NCI-H226 (cell line): ENCODE results near the gene LCE6A.

Experiments
- DNase-seq: peaks from one replicate; pipeline ENCODE4 v3.0.0-alpha.2; 2015

Gene LCE6A, protein sequence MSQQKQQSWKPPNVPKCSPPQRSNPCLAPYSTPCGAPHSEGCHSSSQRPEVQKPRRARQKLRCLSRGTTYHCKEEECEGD

DNA sequence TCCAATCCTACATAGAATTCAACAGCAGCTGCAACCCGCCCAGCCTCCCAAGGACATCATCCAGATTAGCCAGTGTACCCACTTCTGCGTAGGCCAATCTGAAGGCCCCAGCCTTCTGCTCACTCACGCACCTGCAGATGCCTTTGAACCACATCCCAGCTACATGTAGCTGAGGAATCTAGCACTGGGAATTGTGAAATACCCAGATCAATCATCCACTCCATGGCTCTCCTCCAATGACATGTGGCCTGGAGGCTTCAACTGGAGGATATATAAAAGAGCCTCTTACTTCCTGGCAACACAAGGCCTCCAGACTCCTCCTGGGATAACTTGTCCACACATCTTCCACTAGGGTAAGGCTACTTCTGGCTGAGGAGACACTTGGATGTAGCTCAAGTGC lies at the start of gene LCE6A:
Gene LCE6A, plus strand, starts transcription at position 301 of the 400 bp plus-strand sequence. CDS start 665 bp downstream, outside the sequence.
- DNase-seq, result no peak

DNA sequence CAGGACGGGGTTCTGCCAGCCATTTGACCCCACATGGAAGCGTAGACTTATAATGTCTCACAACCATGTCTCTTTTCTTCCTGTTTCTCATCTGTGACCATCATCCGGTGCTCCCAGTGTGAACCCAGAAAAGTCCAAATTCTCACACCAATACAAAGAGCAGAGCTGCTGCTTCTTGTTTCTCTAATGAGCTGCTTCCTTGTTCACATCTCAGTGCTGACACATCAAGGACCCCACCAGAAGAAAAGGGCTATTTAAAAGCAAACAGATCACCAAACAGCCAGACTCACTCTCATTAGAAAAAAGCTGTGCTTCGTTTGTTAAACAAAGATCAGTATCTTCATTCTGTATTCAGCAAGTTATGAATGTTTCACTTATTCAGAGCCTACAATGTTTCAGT lies 47.0 kb upstream of the LCE6A start:
- no peak for DNase-seq

DNA sequence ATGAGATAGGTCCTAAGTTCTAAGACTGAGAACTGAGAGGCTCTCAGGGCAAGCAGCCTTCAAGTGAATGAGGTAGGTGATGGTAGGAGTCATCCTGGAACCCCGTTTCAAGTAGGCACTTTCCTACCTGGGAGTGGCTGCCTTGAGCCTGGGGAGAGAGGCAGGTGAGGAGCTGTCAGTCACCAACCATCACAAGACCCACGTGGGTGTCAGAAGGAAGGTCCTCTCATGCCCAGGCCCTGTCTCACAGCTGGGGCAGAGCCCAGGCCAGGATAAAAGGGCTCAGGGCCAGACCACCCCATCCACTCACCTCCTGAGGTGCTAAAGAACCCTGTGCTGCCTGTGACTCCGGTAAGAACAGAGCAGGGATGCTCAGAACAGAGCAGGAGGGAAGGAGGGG lies 46.2 kb upstream of the LCE6A start, which contains the start of gene LCE1D:
Gene LCE1D, plus strand, starts transcription at position 301 of the 400 bp plus-strand sequence. CDS start 1,074 bp downstream, outside the sequence.
- no peak for DNase-seq

DNA sequence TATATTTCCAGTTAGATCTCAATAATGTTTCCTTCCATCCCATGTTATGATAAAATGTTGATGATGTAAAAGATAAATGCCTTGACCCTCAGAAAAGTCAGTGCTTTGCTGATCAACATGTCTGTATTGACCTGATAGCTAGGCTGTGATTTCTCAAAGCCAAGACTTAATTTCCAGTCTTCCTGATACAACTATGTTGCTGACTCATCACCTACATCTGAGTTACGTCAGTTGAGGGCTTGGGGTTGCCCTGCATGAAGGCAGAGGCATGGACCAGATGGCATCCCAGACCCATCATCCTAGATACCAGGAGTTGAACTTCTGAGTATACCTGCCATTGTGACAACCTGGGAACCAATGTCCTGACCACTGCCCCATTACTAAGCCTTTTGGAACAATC lies 41.3 kb upstream of the LCE6A start:
- no peak for DNase-seq

DNA sequence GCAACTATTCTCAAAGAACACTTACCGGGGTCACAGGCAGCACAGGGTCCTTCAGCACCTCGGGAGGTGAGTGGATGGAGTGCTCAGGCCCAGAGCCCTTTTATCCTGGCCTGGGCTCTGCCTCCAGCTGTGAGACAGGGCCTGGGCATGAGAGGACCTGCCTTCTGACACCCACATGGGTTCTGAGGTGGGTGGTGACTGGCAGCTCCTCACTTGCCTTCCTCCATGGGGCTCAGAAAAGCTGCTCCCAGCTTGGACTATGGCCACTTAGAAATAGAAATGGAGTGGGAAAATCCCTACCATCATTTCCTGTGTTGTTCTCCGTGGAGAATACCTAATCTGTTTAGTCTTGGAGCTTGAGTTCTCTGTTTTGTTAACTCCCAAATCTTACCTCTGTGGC lies 36.1 kb upstream of the LCE6A start, which contains the start of gene LCE1C:
Gene LCE1C, minus strand, starts transcription at position 76 of the 400 bp plus-strand sequence. CDS start 1,173 bp downstream, outside the sequence.
- DNase-seq, result no peak

DNA sequence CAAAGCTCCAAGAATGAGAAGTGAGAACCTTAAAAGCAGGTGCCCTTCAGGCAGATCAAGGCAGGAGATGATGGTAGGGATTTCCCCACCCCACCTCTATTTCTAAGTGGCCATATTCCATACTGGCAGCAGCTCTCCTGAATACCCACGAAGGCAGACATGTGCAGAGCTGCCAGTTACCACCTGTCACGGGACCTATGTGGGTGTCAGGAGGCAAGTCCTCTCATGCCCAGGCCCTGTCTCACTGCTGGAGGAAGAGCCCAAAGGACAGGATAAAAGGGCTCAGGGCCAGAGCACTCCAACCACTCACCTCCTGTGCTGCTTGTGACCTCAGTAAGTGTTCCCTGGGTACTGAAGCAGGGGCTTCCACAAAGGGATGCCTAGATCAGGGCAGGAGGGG lies 31.6 kb upstream of the LCE6A start:
- no peak for DNase-seq

DNA sequence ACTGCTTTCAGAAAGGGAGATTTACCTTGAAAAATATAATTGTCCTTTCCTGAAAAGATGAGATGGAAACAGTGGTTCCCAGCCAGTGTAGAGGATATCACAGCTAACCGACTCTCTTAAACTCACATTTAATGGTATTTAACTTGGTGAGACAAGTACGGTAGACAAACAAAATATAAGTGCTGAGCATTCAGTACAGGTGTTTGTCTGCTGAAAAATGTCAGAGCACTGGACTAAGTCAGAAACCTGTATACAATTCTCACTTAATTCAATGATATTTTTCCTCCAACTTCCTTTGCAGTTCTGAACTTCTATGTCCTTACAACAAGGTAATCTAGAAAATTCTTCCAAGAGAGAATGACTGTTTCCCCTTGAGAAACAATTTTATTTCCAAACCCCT lies 31.0 kb upstream of the LCE6A start, which contains the start of gene LCE1B:
Gene LCE1B, plus strand, starts transcription at position 301 of the 400 bp plus-strand sequence. CDS start 476 bp downstream, outside the sequence.
- DNase-seq, result no peak

DNA sequence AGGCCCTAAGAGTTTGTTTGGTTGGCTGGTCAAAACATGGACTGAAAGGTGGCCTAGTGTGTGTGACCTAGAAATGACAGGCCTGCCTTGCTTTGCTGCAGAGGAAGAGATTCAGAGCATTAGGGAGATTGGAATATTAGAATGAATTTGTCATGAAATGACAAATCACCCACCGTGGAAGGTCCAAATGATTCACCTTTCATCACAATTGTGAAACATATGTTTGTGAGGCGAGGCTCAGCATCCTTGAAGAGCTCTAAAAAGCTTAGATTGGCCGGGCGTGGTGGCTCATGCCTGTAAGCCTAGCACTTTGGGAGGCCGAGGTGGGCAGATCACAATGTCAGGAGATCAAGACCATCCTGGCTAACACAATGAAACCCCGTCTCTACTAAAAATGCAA lies 25.3 kb upstream of the LCE6A start:
- no peak for DNase-seq

DNA sequence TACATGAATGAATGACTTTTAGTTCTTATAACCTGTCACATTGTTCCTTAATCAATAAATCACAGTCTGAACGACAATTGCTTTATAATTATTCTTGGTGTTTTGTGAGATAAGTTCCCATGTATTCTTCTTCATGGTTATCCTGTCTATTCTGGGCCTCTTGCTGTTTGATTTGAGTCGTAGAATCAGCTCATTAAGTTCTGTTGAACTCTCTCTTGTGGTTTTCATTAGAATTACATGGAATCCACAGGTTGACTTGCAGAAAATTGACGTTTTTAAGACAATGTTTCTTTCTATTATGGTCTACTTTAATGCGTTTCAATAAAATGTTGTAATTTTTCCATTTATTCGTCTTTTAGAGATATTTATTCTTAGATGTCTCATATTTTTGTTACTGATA lies 19.4 kb upstream of the LCE6A start:
- no peak for DNase-seq

DNA sequence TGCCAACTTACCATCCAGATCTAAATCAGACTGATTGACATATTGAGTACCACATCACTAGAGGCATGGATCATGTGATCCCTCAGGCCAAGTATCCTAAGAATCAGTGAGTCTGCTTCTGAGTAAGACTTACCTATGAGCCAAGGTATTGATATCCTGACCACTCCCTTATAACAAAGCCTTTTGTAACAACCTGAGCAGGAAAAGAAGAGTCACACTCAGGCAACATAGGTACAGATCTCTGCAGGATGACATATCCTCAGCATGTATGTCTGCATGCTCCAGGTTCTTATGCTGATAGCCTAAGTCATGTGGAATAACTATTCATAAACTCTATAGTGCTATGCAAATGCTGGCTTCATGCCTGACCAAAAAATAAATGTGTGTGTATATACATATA lies 17.7 kb upstream of the LCE6A start:
- no peak for DNase-seq

DNA sequence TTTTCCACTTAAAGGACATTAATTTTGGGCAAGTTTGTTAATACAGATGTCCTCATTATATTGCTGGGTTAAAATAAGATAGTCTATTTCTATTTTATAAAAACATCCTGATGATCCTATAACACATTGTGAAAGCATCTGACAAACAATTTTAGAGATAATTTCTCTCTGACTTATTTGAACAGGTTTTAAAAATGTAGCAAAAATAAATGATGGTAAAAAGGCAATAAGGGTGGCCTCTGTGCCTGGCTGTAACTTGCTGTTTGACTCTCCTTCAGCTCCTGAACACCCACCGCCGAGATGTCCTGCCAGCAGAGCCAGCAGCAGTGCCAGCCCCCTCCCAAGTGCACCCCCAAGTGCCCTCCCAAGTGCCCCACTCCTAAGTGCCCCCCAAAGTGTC lies 15.5 kb upstream of the LCE6A start, which contains the start of gene LCE1A:
Gene LCE1A, plus strand, starts transcription at position 301 of the 400 bp plus-strand sequence. Its CDS starts 0 bp downstream, at position 301.
- DNase-seq, result no peak

DNA sequence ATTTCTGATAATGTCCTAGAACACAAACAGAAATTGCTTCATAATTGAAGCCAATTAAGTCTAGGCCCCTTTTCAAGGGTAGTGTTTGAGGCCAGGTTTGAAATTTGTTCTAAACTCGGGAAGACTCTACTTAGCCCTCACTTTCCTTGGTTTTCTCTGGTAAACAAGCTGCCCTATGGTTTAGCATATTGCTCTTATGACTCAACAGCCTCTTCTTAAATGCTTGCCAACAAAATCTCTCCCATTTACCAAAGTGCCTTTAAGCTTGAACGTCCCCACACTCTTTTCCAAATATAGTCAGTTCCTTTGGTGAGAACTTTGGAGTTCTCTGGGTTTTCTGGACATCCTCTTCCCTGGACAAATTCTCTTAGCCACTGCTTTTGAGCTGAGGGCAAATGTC lies 5.8 kb upstream of the LCE6A start:
- no peak for DNase-seq

DNA sequence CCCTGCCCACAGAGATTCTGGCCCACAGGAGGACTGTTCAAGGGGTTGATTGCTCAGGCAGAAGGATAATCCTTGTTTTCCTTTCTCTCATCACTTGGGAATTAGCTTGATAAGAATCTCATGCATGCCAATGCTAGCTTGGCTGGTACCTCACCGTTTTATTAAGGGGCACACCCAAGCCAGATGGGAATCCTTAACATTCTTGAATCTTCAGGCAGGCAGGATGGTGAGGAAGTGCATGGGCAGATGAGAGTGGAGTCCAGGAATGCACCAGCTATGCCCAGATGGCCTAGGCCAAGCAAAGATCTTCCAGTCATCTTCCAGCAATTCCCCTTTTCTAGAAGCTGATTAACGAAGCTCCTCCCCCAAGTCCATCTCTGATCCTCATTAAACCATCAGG lies 13.0 kb downstream of the LCE6A start:
- peak; percentile 72 for DNase-seq

DNA sequence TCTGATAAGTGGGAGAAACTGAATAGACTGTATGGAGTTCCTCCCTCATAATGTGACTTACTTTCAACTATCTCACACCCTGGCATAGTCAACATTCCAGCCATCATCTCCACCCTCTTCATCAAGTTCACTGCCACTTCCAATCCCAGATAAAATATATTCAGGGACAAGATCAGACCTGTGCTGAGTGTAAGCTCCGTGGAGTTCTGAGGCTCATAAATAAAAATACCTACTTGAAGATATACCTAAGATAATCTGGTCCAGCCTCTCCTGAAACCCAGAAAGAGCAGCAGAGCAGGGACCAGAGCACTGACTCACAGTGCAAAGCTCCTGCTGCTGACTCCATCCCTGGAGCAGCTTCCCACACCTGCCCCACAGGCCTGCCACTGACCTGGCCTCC lies 15.4 kb downstream of the LCE6A start:
- peak; percentile 42 for DNase-seq

DNA sequence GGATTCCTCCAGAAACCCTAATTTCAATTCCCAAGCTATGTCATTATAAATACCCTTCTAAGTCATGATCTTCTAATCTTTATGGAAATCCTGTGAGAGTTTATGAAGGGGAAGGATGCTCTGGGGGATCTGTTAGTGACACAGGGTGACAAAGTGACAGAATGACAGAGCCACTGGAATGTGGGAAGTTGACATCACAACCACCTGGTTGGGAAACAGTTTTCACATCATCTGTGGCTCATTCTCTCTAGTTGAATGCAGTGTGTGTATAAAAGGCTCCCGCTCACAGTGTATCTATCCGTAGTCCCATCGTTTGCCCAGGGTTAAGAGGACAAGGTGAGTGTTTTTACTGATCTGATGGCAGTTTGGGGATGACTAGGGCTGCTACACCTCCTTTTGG lies 17.0 kb downstream of the LCE6A start, which contains the start of gene LCE7A:
Gene LCE7A, plus strand, starts transcription at position 301 of the 400 bp plus-strand sequence. CDS start 702 bp downstream, outside the sequence.
- DNase-seq, result no peak

DNA sequence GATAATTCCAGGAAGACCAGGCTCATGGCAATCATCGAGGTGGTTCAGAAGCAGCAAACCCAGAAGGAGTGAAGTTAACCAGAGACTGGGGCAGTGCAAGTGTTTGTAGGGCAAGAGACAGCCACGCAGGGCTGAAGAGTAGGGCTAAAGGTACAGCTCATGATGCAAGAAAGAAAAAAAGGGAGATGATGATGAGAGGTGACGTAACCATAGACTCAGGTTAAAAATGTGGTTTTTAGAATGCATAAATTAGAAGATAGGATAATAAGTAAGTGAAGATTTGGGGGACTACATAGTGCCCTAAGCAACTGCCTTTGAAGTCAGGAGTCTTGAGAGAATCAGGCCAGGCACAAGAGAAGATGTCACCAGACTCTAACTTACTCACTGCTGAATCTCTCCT lies 17.5 kb downstream of the LCE6A start:
- DNase-seq, result no peak

DNA sequence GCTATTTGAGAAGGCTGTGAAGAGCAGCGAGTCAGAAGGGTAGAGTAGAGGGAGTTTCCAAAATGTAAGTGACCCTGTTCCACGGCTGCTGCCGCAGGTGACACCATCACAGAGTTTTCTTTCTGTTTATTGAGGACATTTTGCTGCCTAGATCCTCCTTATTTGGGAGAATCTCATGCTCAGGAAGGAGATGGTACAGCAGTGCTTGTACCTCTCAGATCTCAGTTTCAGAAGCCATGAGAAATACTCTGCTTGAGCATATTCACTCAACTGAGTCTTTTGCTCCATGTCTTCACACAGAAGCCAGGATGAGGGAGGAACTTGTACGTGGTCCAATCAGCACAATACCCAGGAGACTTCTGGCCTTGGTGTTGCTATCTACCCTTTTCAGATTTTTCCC lies 18.7 kb downstream of the LCE6A start:
- DNase-seq, result no peak

DNA sequence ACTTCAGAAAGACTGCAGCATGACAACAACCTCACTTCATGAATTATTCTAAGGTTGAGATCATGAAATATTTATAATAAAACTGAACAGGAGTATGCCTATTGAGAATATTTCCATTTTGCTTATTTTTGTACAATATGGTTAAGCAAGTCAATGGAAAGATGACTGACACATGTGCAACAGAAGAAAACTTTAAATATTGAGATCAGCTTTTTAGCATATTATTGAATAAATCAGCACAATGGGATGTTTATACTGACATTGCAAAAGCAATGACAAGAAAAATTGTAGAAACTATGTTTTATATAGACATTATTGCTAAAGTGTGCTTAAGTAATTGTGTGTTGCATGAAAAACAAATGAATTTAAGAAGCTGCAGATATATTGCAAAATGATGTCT lies 21.8 kb downstream of the LCE6A start:
- no peak for DNase-seq

DNA sequence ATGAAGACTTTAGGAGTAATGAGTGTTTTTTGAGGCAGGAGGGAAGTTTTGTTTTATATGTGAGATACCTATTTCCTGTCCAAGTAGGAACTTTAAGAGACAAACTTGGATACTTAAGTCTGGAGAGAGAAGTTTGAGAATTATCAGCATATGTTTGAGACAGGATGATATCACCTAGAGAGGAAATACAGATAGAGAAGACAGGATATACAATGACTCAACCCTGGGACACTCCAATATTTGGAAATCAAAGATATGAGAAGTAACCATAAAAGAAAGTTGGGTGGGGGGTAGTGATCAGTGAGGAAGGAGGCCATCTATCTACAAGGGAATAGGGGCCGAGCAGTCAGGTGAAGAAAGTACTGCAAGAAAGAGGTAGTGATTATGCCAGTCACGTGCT lies 23.7 kb downstream of the LCE6A start:
- DNase-seq, result peak; percentile 4

DNA sequence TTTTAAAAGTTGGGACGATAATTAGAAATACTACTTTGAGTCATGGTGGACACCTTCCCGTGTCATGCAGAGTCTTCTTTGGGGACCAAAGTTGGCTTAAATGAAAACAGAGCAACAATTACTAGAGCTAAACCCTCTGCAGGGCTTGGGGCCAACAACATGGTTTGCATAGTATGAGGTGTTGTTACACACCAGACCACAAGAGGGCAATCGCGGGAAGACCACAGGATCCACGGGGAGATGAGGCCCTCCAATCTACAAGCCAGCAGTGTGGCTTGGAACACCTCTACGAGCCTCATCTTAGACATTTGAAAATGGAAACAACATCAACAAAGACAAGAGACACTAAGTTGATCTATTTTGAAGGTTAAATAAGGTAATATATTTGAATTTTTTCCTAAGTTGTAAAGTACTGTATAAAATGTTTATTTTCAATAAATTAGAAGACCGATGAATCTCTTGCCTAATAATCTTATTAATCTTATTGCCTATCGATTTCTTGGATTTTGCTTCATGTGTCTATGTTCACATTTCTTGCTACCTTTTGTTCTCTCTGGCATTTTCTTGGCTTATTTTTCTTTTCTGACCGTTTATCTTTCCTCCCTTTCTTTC lies 27.3 kb downstream of the LCE6A start:
- DNase-seq, result peak; percentile 52

DNA sequence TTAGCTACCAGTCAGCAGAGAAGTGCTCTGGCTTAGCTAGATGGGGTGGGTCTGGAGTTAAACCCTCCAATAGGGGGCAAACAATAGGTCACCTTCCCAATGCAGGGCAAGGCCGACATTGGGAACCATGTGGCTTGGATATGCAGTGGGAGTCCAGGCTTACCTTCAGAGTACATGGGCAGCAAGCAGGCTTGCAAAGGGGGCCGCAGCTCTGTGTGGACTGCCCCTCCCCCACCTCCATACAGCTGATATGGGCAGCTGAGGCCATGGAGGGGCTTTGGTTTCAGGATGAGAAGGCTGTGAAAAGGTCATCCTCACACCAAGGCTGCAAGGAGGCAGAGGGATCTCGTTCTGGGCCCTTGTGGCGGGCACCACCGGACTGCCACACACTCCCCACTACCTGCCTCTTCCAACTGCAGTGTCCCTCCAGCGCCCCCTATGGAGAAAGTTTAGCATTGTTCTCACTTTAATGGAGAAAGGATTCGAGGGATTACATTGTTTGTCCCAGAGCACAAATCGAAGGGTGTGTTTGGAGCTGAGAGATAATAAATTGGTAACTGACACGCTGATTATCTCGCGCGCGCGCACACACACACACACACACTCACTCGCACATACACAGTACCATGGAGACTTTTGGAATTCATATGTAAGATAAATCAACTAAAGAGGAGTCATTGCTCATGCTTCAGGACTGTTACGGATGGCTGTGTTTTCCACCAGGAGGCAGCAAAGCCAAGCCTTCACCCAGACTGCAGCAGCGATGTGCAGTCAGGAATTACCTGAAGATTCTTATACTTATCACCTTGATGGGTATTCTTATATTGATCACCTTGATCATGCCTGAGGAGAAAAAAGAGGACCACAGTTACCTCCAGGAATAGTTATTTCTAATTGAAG lies 28.4 kb downstream of the LCE6A start:
- DNase-seq, result peak; percentile 30

DNA sequence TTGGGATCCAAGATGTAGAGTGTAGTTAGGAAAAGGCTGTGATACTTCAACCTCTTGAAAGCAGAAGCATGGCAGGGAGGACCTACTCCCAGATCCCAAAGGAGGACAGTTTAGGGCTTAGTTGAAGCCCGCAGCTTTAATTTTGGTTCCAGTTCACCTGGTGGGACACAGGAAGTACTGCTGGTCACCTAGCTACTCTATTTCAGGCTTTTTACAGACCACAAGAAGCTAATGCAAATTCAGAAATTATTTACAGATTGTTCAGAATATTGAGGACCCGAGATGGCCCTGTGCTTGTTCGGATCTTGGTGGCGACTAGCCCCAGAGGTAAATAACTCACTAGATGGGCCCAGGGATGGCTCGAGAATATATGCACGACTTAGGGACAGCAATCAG lies 29.1 kb downstream of the LCE6A start:
- no peak for DNase-seq

DNA sequence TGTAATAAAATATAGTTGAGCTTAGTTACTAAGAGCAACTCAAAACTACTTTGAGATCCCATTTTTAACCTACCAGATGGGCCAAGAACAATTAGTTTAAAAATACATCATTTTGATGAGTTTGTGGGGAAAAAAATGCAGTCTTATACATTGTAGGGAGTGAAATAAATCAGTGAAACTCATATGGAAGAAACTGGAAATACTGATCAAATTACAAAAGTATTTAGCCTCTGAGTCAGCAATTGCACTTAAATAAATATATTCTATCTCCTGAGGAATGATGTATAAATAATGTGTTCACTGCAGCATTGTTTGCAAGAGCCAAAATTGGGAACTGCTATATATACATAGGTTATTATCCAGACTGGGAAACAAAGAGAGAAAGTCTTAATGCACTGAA lies 30.8 kb downstream of the LCE6A start:
- DNase-seq, result no peak

DNA sequence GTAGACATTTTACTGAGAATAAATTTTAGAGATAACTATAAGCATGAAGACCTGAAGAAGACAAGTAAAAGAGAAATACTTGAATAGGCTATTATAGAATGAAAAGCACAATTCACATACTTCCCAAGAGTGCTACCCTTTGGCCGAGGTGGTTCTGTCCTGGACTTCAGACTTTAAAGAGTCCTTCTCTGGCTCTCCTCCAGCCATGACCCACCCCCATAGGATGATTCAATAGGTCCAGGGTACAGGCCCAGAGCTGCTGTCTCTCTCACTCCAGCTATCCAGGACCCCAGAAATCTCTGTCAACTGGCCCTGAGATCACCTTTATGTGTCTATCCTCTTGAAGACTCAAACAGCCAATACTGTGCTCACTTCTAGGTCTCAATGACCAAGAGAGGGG lies 34.2 kb downstream of the LCE6A start:
- DNase-seq, result no peak
